ENCODE data around the gene CD200.

Gene CD200, protein sequence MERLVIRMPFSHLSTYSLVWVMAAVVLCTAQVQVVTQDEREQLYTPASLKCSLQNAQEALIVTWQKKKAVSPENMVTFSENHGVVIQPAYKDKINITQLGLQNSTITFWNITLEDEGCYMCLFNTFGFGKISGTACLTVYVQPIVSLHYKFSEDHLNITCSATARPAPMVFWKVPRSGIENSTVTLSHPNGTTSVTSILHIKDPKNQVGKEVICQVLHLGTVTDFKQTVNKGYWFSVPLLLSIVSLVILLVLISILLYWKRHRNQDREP

DNA sequence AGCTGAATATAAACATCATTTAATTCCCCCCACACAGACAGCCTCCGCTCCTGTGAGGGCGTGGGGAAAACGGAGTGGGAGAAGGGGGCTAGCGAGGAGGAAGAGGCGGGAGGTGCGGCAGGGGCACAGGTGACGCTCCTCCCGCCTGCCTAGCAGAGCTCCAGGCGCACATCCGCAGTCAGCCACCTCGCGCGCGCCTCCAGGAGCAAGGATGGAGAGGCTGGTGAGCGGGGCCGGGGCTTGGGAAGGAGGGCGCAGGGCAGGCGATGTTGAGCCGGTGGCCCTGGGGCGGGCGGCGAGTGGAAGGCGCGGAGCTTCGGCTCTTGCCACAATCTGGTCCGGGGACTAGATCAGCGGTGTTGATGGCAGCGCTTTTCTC, at the start of gene CD200:
CD200 (plus strand) TSS at position 155 of the 379 bp plus-strand sequence; CDS start at position 212, 57 bp downstream.
- Histone ChIP-seq H3K4me3 (ENCODE audit: low read depth in 1 of 2, low read length in 2 of 2) (peak within 1 kb of the TSS; percentile 70 to 79), H3K27me3 (ENCODE audit: control insufficient read depth in 1 of 2, insufficient read depth in 2 of 2, low read length in 2 of 2) (peaks cover 0 to 7% of the 10 kb centered on the region in 2 donors), H3K9ac (ENCODE audit: low read depth in 1 of 2, low read length in 2 of 2) (peak within 1 kb of the TSS; percentile 43 to 52), H3K9me3 (ENCODE audit: control insufficient read depth in 1 of 2, low read length in 2 of 2) (no peaks in the 10 kb centered on the region), H3K4me1 (ENCODE audit: control insufficient read depth in 1 of 2, insufficient read depth in 2 of 2, low read length in 2 of 2) (peaks cover 0 to 8% of the 10 kb centered on the region in 2 donors), H3K36me3 (ENCODE audit: control insufficient read depth in 1 of 2, insufficient read depth in 2 of 2, low read length in 2 of 2) (no peaks in the 10 kb centered on the region), H3K27ac (ENCODE audit: low read depth, low read length) (peak within 1 kb of the TSS; percentile 59)

DNA sequence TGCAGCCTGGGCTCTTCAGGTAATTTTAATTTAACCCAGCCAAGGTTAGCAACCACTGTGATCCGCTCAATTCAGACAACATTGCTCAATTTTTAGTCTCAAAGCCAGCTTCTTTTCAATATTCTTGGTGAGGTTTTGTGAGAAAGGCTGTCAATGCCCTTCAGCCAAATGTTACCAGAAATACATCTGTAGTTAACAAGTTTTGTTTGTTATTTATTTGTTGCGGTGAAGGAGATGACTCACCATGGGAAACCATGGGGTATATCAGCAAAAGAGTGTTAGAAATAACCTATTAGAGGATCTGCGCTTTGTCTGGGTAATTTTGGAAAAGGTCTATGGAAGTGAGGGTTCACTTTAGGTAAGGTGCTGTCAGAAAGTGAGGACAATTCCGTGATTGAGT, 43.9 kb upstream of the CD200 start:
- H3K4me3 ChIP-seq (ENCODE audit: low read depth in 1 of 2, low read length in 2 of 2) = no peak overlapping the region
- H3K27me3 ChIP-seq (ENCODE audit: control insufficient read depth in 1 of 2, insufficient read depth in 2 of 2, low read length in 2 of 2) = no peaks in the 10 kb centered on the region
- H3K4me1 ChIP-seq (ENCODE audit: control insufficient read depth in 1 of 2, insufficient read depth in 2 of 2, low read length in 2 of 2) = peaks cover 0 to 3% of the 10 kb centered on the region in 2 donors
- H3K27ac ChIP-seq (ENCODE audit: low read depth, low read length) = no peak overlapping the region
- no peaks in the 10 kb centered on the region for H3K36me3 ChIP-seq (ENCODE audit: control insufficient read depth in 1 of 2, insufficient read depth in 2 of 2, low read length in 2 of 2)
- no peak overlapping the region for H3K9ac ChIP-seq (ENCODE audit: low read depth in 1 of 2, low read length in 2 of 2)
- no peaks in the 10 kb centered on the region for H3K9me3 ChIP-seq (ENCODE audit: control insufficient read depth in 1 of 2, low read length in 2 of 2)

DNA sequence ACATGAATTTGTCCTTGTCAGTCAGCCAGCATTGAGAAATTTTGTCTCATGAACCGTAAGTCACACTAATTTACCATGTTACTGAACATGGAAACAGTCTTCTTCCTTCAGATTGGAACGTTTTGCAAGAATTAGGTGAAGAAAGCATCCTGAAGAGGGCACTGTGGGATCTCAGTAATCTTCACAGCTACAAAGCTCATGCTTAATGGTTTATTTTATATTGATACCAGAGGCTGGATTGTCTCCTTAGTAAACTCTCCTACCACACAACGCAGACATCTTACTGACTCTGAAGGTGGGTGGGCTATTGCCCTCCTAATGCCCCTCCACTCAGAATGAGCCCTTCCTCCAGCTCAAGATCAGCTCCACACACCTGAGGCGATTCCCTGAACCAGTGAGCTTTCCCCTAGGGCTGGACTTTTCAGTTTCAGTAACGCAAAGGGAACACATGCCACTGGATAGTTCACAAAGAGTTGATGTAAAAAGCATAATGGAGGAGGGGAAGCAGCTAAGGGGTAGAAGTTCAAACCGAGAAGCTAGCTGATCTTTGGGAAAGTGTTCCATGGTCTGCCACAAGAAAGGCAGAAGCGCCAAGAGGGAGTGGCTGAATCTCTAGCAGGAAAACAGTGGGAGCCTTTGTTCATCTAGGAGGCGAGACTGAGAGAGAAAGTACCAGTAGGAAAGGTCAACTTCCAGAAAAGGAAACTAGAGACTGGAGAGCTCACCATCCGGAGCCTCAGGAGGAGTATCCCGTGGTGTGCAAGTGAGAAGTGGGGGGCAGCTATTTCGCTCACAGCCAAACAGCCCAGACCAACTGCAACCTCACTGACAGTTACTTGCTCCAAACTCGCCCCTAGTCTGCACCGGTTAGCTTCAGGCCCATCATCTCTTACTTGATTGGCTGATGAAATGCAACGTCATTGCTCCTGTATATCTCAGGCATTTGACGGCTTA, 39.3 kb upstream of the CD200 start, which contains the start of gene SLC9C1:
SLC9C1 (minus strand) TSS at position 849 of the 954 bp plus-strand sequence. CDS start 7,425 bp downstream, outside the sequence.
- Histone ChIP-seq H3K9ac (ENCODE audit: low read depth in 1 of 2, low read length in 2 of 2) (peak within 1 kb of the TSS; percentile 62 to 69), H3K27me3 (ENCODE audit: control insufficient read depth in 1 of 2, insufficient read depth in 2 of 2, low read length in 2 of 2) (no peaks in the 10 kb centered on the region), H3K36me3 (ENCODE audit: control insufficient read depth in 1 of 2, insufficient read depth in 2 of 2, low read length in 2 of 2) (no peaks in the 10 kb centered on the region), H3K4me3 (ENCODE audit: low read depth in 1 of 2, low read length in 2 of 2) (peak within 1 kb of the TSS; percentile 80 to 81), H3K4me1 (ENCODE audit: control insufficient read depth in 1 of 2, insufficient read depth in 2 of 2, low read length in 2 of 2) (peaks cover 0 to 6% of the 10 kb centered on the region in 2 donors), H3K27ac (ENCODE audit: low read depth, low read length) (peak within 1 kb of the TSS; percentile 60), H3K9me3 (ENCODE audit: control insufficient read depth in 1 of 2, low read length in 2 of 2) (no peaks in the 10 kb centered on the region)

DNA sequence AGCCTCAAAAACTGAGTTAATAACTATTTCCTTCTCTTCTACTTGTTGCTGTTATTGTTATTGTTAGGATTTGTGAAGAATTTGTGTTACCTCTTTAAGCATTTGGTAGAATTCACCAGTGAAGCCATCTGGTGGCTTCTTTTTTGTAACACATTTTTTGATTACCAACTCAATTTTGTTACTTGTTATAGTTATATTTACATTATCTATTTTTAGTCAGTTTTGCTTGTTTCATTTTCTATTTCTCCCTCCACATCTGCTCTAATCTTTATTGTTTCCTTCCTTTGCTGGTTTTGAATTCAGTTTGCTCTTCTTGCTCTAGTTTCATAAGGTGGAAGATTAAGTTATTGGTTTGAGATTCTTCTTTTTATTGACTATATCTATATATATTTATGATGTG, 35.2 kb upstream of the CD200 start:
- Histone ChIP-seq H3K27ac (ENCODE audit: low read depth, low read length) (no peak overlapping the region), H3K36me3 (ENCODE audit: control insufficient read depth in 1 of 2, insufficient read depth in 2 of 2, low read length in 2 of 2) (no peaks in the 10 kb centered on the region), H3K9me3 (ENCODE audit: control insufficient read depth in 1 of 2, low read length in 2 of 2) (no peaks in the 10 kb centered on the region), H3K27me3 (ENCODE audit: control insufficient read depth in 1 of 2, insufficient read depth in 2 of 2, low read length in 2 of 2) (no peaks in the 10 kb centered on the region), H3K4me3 (ENCODE audit: low read depth in 1 of 2, low read length in 2 of 2) (peak overlapping the region in 1 of 2 donors; percentile 6), H3K9ac (ENCODE audit: low read depth in 1 of 2, low read length in 2 of 2) (peak overlapping the region in 1 of 2 donors; percentile 4), H3K4me1 (ENCODE audit: control insufficient read depth in 1 of 2, insufficient read depth in 2 of 2, low read length in 2 of 2) (peaks cover 0 to 6% of the 10 kb centered on the region in 2 donors)

DNA sequence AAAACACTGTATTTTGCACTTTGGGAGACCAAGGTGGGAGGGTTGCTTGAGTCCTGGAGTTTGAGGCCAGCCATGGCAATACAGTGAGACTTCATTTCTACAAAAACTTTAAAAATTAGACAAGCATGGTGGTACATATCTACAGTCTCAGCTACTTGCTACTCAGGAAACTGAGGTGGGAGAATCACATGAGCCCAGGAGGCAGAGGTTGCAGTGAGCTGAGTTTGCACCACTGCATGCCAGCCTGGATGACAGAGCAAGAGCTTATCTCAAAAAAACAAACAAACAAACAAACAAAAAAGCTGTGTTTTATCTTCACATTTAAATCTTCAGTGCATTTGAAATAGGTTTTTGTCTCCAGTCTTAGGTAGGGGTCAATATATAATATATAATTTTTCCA, 34.2 kb upstream of the CD200 start:
- Histone ChIP-seq H3K4me3 (ENCODE audit: low read depth in 1 of 2, low read length in 2 of 2) (no peak overlapping the region), H3K4me1 (ENCODE audit: control insufficient read depth in 1 of 2, insufficient read depth in 2 of 2, low read length in 2 of 2) (peaks cover 5 to 14% of the 10 kb centered on the region in 2 donors), H3K27ac (ENCODE audit: low read depth, low read length) (no peak overlapping the region), H3K9me3 (ENCODE audit: control insufficient read depth in 1 of 2, low read length in 2 of 2) (no peaks in the 10 kb centered on the region), H3K9ac (ENCODE audit: low read depth in 1 of 2, low read length in 2 of 2) (no peak overlapping the region), H3K27me3 (ENCODE audit: control insufficient read depth in 1 of 2, insufficient read depth in 2 of 2, low read length in 2 of 2) (no peaks in the 10 kb centered on the region), H3K36me3 (ENCODE audit: control insufficient read depth in 1 of 2, insufficient read depth in 2 of 2, low read length in 2 of 2) (no peaks in the 10 kb centered on the region)

DNA sequence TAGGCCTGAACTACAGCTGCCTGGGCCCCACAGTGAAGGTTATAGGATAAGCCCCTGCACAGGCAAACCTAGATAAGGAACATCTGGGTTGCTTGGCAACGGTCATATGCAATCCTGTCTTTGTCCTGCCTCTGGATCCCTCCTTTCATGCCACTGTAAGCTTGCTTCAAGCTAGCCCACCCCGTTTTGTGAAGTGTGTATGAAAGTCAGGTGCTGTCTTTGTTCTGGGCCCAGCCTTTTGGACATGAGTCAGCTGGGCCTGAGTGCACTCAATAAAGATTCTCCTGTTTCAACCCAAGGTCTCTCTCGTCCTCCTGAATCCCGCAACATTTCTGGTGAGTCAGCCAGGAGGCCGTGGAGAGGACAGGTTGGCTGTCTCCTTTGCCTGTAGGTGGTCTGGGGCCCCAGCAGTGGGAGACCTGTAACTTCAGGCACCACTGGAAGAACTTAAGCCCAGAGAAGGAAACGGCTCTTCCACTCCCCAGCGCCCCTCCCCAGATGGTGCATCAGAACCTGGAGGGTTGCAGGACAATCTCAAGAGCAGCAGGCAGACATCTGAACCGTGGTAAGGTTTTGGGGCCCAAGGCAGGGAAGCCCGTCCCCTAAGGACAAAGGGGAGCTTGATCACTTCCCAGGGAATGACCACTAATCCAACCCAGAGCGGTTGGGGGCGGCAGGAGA, 30.7 kb upstream of the CD200 start:
- H3K36me3 ChIP-seq (ENCODE audit: control insufficient read depth in 1 of 2, insufficient read depth in 2 of 2, low read length in 2 of 2) = no peaks in the 10 kb centered on the region
- H3K4me1 ChIP-seq (ENCODE audit: control insufficient read depth in 1 of 2, insufficient read depth in 2 of 2, low read length in 2 of 2) = peaks cover 12 to 14% of the 10 kb centered on the region in 2 donors
- no peak overlapping the region for H3K27ac ChIP-seq (ENCODE audit: low read depth, low read length)
- H3K4me3 ChIP-seq (ENCODE audit: low read depth in 1 of 2, low read length in 2 of 2) = no peak overlapping the region
- H3K9ac ChIP-seq (ENCODE audit: low read depth in 1 of 2, low read length in 2 of 2) = no peak overlapping the region
- H3K9me3 ChIP-seq (ENCODE audit: control insufficient read depth in 1 of 2, low read length in 2 of 2) = no peaks in the 10 kb centered on the region
- no peaks in the 10 kb centered on the region for H3K27me3 ChIP-seq (ENCODE audit: control insufficient read depth in 1 of 2, insufficient read depth in 2 of 2, low read length in 2 of 2)

DNA sequence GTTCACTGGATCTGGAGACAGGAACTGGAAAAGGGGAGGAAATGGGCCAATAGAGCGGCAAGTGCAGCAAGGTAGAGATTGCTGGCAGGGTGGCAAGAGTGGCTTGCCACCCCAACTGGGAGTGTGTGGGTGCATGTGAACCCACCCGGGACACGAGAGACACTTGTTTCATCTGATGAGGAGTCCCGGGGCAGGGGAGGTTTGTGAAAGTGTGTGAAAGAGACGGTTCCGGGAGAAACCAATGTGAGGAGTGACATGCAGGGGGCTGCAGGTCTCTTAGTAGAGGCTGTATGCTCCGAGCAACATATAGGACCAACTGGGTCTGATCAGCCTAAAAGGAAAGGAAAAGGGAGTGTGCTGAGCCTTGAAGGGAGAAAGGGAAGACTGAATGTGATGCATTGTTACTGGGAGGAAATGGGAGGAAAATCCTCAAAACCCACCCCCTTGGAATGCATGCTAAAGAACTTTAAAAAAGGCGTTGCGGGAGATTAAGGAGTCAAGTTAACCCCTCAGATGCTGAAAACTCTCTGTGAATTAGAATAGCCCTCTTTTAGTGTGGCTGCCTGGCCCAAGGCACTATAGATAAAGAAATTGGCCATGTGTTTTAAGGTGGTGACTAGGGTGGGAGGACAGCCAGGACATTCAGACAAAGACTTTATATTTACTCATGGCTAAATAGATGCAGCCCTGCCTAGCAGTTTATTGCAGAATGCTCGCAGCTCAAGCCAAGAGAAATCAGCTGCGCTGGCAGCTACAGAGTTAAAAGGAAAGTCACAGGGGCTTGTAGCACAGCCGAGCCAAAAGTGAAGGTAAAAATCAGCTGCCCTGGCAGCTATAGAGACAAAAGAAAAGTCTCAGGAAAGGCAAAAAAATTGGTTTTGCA, 29.8 kb upstream of the CD200 start:
- Histone ChIP-seq H3K27ac (ENCODE audit: low read depth, low read length) (no peak overlapping the region), H3K36me3 (ENCODE audit: control insufficient read depth in 1 of 2, insufficient read depth in 2 of 2, low read length in 2 of 2) (no peaks in the 10 kb centered on the region), H3K9ac (ENCODE audit: low read depth in 1 of 2, low read length in 2 of 2) (peak overlapping the region; percentile 50 to 63), H3K27me3 (ENCODE audit: control insufficient read depth in 1 of 2, insufficient read depth in 2 of 2, low read length in 2 of 2) (no peaks in the 10 kb centered on the region), H3K4me3 (ENCODE audit: low read depth in 1 of 2, low read length in 2 of 2) (peak overlapping the region; percentile 69 to 77), H3K4me1 (ENCODE audit: control insufficient read depth in 1 of 2, insufficient read depth in 2 of 2, low read length in 2 of 2) (peaks cover 12 to 14% of the 10 kb centered on the region in 2 donors), H3K9me3 (ENCODE audit: control insufficient read depth in 1 of 2, low read length in 2 of 2) (no peaks in the 10 kb centered on the region)

DNA sequence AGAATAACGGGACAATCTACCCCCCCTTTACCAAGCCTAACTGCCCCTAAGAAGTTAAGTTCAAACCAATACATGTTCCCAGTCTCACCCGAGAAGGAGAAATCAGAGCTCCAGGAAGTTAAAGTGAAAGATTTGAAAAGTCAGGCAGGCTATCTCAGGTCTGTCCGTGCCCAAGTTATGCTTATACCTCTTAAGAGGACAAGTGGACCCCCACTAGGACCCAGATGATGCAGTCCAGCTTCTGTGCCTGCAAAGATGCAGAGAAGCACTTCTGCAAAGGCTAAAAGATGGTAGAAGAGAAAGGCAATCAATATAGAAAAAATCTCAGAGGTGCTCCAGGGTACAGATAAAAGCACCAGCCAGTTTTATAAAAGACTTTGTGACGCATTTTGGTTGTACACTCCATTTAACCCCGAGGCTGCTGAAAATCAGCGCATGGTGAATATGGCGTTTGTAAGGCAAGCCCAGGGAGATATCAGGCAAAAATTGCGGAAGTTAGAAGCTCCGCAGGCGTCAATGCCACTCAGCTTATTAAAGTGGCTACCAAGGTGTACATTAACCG, 29.1 kb upstream of the CD200 start:
- no peaks in the 10 kb centered on the region for H3K9me3 ChIP-seq (ENCODE audit: control insufficient read depth in 1 of 2, low read length in 2 of 2)
- peak overlapping the region; percentile 50 to 63 for H3K9ac ChIP-seq (ENCODE audit: low read depth in 1 of 2, low read length in 2 of 2)
- peaks cover 12 to 14% of the 10 kb centered on the region in 2 donors for H3K4me1 ChIP-seq (ENCODE audit: control insufficient read depth in 1 of 2, insufficient read depth in 2 of 2, low read length in 2 of 2)
- H3K27me3 ChIP-seq (ENCODE audit: control insufficient read depth in 1 of 2, insufficient read depth in 2 of 2, low read length in 2 of 2) = no peaks in the 10 kb centered on the region
- H3K36me3 ChIP-seq (ENCODE audit: control insufficient read depth in 1 of 2, insufficient read depth in 2 of 2, low read length in 2 of 2) = no peaks in the 10 kb centered on the region
- H3K27ac ChIP-seq (ENCODE audit: low read depth, low read length) = no peak overlapping the region
- H3K4me3 ChIP-seq (ENCODE audit: low read depth in 1 of 2, low read length in 2 of 2) = peak overlapping the region; percentile 69 to 77

DNA sequence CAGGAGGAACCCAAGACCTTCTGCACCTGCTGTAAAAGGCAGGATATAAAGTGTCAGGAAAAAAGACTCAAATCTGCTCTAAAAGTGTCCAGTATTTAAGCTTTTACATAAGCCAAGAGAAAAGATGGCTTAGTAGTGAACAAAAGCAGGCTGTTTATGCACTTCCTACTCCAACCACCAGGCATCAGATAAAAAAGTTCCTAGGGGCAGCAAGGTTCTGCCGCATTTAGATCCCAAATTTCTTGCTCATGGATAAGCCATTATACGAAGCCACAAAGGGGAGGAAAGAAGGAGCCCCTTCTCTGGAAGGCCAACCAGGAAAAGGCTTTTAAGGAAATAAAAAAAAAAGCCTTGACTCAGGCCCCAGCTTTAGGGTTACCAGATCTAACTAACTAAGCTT, 28.3 kb upstream of the CD200 start:
- no peaks in the 10 kb centered on the region for H3K9me3 ChIP-seq (ENCODE audit: control insufficient read depth in 1 of 2, low read length in 2 of 2)
- H3K27ac ChIP-seq (ENCODE audit: low read depth, low read length) = no peak overlapping the region
- H3K4me3 ChIP-seq (ENCODE audit: low read depth in 1 of 2, low read length in 2 of 2) = no peak overlapping the region
- H3K36me3 ChIP-seq (ENCODE audit: control insufficient read depth in 1 of 2, insufficient read depth in 2 of 2, low read length in 2 of 2) = no peaks in the 10 kb centered on the region
- peaks cover 12 to 14% of the 10 kb centered on the region in 2 donors for H3K4me1 ChIP-seq (ENCODE audit: control insufficient read depth in 1 of 2, insufficient read depth in 2 of 2, low read length in 2 of 2)
- no peaks in the 10 kb centered on the region for H3K27me3 ChIP-seq (ENCODE audit: control insufficient read depth in 1 of 2, insufficient read depth in 2 of 2, low read length in 2 of 2)
- no peak overlapping the region for H3K9ac ChIP-seq (ENCODE audit: low read depth in 1 of 2, low read length in 2 of 2)

All from duodenal mucosa (tissue), 2 donors.